Measurements from ENCODE around the gene NUP107.

Gene NUP107

DNA sequence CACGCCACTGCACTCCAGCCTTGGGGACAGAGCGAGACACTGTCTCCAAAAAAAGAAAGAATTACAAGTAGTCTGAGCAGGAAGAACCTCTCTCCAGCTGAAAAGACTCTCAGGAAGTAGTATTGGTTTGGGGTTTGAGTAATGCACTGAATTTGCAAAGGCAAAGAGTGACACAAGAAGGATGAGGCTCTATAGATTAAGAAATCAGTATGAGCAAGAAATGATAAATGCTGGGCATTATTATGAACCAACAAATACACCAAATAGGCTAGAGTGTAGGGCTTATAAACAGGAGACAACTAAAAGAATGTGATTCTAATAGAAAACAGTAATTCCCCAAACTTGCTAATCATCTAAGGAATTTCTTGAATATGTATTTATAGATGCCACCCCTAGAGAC lies 56.6 kb downstream of the NUP107 start:
- DNase-seq = no peak

DNA sequence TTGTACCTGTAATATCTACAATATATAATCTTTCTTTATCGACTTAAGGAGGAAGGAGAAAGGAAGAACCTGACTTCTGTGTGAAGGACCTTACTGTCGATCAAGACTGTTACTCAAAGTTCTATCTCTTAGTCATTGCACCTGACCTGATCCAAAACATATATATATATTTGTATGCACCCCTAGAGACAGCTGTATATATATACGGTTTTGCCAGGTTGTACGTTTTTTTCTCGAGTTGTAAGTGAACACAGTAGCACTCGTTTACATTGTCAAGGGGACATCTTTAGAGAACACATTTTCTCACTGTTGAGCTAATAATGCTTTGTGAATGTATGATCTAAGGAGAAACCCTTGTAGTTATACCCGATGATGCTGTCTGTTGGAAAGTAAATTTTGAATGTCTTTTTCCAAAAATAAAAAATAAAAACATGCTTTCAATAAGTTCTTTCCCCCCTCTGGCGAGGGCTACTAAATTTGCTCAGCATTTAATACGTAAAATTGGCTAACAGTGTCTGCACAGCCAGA lies 58.7 kb downstream of the NUP107 start:
- DNase-seq = no peak

DNA sequence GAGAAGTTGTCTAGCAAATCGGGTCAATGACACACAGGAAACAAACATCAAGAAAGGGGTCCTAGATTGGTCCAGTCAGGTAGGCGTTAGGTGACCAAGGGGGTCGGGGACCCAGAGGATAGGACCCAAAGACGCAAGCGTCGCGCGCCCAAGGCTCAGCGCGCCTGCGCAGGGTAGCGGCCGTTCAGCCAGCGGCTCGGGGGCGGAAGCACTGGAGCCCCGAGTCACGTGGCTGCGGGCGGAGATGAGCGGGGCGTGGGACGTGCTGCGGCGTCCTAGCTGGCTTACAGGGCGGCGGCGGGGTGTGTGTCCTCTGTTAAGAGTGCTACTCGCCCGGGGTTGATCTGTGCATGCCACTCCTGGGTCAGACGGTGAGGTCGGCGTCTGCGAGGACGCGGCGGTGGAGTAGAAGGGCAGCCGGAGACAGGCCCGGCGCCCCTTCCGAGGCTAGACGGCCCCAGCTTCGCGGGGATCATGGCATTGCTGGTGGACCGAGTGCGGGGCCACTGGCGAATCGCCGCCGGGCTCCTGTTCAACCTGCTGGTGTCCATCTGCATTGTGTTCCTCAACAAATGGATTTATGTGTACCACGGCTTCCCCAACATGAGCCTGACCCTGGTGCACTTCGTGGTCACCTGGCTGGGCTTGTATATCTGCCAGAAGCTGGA lies 59.3 kb downstream of the NUP107 start, which contains the start of gene SLC35E3:
Gene SLC35E3, plus strand, starts transcription at position 273 of the 668 bp plus-strand sequence. Its CDS starts 202 bp downstream, at position 475.
- DNase-seq = peak; percentile 89

DNA sequence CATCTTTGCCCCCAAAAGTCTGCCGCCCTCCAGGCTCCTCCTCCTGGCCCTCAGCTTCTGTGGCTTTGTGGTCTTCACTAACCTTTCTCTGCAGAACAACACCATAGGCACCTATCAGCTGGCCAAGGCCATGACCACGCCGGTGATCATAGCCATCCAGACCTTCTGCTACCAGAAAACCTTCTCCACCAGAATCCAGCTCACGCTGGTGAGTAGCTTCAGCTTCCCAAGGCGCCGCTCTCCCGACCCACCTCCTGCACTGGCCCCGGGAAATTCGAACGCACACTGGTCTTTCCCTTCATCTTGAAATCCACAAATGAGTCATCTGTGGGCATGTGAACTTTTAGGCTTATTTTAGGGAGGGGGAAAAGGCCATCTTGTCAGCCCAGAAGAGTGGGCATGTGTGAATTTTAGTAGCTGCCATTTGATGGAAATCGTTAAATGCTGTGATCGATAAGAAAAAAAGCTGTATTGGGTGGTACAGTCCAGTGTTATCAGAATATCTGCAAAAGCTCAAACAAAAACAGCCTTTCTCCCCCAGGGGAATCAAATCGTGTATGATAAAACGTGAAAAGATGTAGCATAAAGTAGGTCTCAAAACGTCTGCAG lies 59.9 kb downstream of the NUP107 start:
- no peak for DNase-seq

DNA sequence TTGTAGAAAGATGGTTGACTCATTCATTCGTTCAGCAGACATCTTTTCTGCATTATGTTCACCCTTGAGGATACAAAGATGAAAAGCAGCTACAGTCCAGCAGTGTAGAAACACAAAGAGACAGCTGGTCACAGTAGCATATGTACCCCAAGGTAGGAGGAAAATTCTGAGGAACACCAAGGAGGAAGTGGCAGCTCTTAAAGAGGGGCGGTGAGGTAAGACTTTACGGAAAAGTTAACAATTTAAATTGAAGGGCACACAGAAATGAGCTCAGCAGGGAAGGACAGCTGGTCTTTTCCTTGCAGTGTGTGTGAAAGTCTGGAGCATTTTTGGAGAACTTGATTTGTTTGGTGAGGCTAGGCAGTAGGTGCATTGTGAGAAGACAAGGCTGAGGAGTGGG lies 62.7 kb downstream of the NUP107 start:
- DNase-seq = no peak

DNA sequence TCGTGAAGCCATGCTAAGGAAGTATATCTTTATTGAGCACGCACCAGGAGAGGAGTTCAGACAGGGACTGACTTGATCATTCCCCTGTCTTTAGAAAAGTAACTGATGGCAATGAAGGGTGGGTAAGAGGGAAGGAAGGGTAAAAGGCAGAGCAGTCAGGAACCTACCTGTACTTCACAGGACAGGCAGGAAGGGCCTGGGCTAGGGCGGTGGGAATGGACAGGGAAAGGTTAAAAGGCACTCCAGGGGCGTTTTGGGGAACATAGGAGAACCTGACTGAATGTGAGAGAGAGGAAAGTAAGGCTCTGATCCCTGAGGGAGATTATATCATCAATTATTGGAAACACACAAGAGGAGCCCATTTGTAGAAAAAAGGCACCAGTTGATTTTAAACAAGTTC lies 63.1 kb downstream of the NUP107 start:
- no peak for DNase-seq

DNA sequence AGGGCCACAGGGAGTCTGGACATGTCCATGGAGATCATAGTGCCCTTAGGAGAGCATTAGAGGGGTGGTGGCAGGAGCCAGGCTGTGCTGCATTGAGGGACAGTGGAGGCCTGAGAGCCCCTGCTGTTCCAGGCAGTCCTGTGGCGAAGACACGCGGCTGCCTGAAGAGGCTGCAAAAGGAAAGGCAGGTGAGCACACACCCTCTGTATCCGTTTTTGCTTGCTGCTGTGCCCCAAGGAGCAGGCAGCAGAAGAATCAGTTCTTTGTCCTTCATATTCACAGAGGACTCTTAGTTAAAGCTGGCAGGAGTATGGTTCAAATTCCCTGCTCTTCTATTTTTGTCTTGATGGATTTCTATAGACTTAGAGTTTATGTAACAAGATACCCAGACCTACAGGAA lies 63.7 kb downstream of the NUP107 start:
- DNase-seq = no peak

DNA sequence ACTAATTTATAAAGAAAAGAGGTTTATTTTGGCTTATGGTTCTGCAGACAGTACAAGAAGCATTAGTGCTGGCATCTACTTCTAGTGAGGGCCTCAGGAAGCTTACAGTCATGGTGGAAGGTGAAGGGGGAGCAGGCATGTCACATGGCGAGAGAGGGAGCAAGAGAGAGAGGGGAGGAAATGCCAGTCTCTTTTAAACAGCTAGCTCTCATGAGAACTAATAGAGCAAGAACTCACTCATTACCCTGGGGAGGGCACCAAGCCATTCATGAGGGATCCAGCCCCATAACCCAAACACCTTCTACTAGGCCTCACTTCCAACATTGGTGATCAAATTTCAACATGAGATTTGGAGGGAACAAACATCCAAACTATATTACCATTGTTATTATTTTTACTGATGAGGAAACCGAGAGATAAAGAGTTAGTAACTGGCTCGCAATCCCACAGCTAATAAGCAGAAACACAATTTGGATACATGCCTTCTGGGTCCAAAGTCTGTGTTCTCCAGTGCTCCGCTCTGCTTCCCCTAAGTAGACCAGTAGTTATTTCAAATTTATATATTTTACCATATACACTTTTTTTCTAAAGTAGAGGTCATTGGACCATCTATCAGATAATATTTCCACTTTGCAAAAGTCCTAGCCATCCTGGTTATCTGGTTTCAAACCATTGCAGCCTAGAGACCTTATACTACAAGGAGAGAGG lies 68.9 kb downstream of the NUP107 start:
- DNase-seq = no peak

DNA sequence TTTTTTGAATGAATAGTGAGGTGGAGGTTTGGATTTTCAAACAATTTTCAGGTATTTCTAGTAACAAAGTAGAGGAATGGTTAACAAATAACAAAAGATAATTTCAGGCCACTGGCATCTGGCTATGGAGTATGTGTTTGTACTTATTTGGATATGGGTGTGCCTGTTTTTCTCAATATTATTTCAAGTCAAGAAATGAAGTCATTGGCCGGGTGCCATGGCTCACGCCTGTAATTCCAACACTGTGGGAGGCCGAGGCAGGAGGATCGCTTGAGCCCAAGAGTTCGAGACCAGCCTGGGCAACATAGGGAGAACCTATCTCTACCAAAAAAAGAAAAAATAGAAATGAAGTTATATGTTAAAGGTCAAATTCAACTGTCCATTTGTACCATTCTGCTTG lies 73.1 kb downstream of the NUP107 start:
- no peak for DNase-seq

DNA sequence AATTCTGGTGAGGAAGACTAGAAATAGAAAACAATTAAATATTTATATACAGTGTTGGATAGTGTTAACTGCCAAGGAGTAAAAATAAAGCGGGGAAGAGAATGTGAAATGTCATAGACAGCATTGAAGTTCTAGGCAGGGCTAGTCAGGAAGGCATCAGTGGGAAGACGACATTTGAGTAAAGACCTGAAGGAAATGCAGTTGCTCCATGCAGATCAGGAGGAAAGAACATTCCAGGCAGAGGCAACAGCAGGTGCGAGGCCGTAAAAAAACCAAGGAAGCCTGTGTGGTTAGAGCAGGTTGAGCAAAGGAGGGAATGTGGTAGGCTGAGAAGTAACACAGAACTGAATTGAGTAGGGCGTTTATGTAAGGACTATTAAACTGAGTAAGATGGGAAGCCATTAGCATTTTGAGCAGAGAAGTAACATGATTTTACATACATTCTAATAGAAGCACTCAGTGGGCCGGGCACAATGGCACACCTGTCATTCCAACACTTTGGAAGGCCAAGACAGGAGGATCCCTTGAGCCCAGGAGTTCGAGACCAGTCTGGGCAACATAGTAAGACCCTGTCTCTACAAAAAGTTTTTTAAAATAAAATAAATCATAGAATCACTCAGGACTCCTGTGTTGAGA lies 74.1 kb downstream of the NUP107 start:
- no peak for DNase-seq

DNA sequence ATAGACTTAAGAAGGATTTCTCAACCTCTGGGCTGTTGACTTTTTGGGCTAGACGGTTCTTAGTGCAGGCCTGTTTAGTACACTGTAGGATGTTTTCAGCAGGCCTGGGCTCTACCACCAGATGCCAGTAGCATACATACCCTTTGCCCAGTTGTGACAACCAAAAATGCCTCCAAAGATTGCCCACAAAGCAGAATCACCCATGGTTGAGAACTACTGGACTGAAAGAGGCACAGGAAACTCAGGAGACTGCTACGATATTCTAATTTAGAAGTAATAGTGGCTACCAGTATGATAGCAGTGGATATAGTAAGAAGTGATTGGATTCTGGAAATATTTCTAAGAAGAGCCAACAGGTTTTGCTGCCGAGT lies 74.6 kb downstream of the NUP107 start:
- no peak for DNase-seq

DNA sequence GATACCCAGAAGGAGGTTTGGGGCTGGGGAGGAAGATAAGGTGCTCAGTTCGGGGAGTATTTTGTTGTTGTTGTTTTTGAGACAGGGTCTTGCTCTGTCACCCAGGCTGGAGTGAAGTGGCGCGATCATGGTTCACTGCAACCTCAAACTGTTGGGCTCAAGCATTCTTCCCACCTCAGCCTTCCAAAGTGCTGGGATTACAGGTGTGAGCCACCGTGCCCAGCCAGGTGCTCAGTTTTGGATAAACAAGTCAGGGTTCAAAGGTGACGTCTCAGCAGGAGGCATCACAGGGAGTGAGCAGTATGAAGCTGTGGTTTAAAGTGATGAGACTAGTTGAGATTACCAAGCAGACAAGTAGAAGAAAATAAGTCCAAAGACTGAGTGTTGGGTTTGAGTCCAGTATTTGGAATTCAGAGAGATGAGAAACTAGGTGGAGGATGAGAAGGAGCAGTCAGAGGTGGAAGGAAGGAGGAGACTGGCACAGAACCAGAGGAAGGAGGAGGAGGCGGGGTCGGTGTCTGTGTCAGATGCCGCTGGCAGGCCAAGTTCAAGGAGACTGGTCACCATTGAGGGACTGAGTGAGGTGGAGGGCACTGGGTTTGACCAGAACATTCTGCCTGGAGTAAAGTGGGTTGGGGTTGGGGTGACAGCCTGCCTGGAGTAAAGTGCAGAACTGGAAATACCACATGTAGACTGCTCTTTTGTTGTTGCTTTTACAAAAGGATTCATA lies 75.3 kb downstream of the NUP107 start:
- no peak for DNase-seq

DNA sequence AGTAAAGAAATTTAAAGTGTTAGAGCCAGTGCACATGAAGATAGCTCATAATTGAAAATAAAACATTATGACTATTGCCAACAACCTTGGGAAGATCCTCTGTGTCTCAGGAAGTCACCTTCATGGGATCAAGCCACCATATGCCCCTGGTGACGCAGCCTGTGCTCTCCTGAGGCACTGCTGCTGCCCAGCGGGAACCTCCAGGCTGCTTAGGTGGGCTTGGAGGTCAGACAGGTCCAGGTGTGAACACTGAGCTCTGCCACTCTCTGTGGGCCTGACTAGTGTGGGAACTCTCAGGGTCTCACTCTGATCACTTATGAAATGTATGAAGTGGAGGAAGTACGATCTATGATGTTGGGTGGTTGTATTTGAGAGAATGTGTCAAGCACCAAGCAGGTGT lies 75.9 kb downstream of the NUP107 start:
- DNase-seq = no peak

DNA sequence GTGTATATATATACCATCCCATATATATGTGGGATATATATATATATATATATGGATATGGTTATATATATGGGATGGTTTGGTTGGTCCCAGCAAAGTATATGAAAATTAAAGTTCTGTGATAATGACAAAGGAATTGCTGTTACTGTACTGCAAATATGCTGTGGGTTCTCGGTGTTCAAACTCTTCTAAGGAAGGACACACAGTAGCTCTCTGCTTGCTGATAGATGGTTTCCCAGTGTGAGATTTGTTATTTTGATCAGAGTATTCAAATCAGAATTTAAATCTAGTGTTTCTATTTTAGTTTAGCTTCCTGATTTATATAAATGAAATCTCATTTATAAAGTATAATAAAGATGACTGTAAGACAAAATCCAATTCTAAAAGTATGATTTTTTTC lies 78.9 kb downstream of the NUP107 start:
- DNase-seq = no peak

DNA sequence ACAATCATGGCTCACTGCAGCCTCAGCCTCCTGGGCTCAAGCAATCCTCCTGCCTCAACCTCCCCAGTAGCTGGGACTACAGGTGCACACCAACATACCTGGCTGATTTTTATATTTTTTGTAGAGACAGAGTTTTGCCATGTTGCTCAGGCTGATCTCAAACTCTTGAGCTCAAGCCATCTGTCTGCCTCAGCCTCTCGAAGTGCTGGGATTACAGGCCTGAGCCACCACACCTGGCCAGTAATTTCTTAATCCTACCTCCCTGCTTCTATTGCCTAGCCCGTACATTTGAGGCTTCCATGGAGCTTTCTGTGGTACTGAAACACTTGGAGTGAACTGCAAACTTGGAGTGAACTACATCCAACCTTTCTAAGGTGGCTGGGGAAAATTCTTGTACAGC lies 79.9 kb downstream of the NUP107 start:
- DNase-seq = no peak

DNA sequence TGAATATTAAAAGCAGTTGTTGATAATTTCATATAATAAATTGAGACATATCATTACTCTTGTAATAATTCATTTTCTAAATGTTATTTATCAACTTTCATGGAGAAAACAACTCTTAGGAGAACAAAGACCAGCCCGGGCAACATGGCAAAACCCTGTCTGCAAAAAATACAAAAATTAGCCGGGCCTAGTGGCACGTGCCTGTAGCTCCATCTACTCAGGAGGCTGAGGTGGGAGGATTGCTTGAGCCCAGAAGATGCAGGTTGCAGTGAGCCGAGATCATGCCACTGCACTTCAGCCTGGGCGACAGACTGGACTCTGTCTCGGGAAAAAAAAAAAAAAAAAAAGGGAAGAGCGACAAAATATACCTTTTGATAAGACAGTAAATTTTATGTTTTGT lies 80.4 kb downstream of the NUP107 start:
- DNase-seq = no peak

DNA sequence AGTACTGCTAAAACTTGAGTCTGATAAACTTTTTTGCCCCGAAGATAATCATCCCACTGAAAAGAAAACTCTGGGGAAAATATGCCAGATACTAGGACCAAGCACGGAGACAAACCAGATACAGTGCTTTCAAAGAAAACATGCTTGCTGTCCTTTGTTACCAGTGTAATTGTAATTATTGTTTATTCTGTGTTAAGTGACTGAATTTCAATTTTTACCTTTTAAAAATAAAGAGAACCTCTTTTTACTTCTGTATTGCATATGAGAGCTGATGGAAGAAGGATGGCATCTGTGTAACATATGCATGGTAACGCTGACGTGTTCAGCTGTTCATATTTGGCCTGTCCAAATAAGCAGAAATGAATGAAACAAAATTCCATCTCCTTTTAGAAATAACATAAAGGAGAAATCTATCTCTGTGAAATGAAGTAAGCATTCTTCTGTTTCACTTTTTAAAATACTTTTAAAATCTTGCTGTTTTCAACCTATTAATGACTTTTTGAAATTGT lies 81.7 kb downstream of the NUP107 start:
- no peak for DNase-seq

DNA sequence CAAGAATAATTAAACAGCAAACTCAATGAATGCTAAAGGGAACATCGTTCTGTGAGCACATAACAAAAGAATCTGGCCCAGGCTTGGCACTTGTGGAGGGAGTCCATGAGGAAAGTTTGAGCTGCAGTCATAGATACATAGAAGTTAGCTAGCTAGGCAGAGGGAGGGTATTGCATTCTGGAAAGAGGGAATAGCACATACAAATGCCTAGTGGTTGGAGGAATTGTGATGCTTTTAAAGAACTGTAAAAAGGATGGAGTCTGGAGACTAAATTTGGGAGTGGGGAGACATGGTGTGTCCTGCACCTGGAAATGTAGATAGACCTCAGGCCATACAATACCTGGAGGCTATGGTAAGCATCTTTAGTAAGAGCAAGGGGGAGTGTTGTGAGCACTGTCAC lies 83.2 kb downstream of the NUP107 start:
- no peak for DNase-seq

DNA sequence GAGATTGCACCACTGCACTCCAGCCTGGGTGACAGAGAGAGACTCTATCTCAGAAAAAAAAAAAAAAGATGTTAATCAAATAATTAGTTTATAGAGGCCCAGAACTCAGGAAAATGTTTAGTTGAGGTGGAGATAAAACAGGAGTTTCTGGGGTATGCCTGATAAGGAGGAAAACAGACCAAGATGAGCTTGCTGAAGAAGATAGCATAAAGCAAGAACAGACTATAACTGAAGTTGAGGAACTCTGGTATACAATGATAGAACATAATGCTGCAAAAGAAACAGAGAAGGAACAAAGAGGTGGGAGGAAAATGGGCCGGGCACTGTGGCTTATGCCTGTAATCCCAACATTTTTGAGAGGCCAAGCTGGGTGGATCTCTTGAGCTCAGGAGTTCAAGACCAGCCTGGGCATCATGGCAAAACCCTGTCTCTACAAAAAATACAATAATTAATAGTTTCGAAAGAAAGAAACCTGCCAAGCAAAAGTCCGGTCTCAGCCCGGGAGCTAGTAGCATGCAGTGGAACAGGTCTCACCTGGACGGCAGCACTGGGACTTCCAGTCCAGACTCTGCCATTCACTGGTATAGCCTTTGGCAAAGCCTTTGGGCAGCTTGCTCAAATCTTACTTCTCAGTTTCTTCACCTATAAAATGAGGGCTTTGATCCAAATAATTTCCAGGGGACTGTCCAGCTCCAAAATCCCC lies 84.6 kb downstream of the NUP107 start:
- DNase-seq = no peak

DNA sequence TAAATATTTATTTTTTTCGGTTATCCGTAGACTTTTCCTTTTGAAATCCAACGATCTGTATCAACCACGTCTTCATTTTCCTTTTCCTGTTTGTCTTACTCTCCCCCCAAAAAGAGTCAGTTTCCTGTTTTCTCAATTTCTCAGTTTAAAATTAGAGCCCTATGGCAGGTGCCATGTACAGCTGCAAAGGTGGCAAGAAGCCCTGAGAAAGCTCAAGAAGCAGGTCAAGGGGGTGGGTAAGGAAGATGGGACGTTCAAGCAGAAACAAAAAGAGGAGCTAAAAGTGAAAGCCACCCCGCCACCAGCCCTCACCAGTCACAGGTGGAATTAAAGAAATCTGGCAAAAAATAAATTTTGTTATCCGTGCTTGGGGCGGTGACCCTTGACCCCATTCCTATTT lies 85.9 kb downstream of the NUP107 start:
- DNase-seq = no peak

DNA sequence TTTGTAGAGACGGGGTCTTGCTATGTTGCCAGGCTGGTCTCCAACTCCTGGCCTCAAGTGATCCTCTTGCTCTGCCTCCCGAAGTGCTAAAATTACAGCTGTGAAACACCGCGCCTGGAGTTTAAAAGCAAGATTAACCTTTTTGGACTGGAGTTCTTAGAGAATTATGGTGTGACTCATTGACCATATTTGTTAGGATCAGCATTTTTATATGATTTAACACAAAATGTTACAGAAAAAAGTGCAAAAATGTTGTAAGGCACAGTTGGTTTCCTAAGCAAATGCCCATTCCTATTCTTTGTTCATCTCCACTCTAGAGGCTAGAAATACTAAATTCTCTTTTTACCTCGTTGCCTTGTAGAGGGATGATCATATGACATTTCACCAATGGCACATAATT lies 86.8 kb downstream of the NUP107 start:
- DNase-seq = no peak

DNA sequence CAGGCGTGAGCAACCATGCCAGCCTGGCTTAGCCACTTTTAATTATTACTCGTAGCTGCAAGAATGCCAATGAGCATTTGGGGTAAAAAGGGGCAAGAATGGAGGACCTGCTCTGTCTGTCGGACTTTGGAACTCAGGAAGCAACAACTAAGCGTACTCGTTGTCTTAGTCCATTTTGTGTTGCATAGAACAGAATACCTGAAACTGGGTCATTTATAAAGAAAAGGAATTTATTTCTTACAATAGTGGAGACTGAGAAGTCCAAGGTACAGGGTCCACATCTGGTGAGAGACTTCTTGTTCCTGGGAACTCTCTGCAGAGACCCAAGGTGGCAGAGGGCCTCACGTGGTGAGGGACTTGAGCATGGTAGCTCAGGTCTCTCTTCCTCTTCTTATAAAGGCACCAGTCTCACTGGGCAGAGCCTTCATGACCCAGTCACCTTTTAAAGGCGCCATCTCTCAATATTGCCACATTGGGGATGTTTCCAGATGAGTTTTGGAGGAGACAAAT lies 88.4 kb downstream of the NUP107 start:
- no peak for DNase-seq
